ENCODE data around the gene MPHOSPH9. TPM values are rescaled to one million over a fixed set of nuclear protein-coding genes. Genes with fewer than 3 reads are reported as not detected.

Gene MPHOSPH9
- total RNA-seq, 1 experiment from 2014 or later = 60.5 TPM

- no peaks in the 10 kb centered on the region for H3K79me1 ChIP-seq (ENCODE audit: insufficient read depth, low read depth, low read length, poor library complexity, severe bottlenecking)
- H4K8ac ChIP-seq (replicated peaks; ENCODE audit: insufficient read length, low read depth, low read length) = no peak overlapping the region
- Mint-ChIP-seq H3K27ac (no peak overlapping the region), H3K4me1 (peaks cover 2% of the 10 kb centered on the region in 2 experiments; a peak in 3 of 4 replicates), H3K9me3 (no peaks in the 10 kb centered on the region; a peak in 1 of 5 replicates), H3K4me3 (no peak overlapping the region), H3K27me3 (ENCODE audit: low read depth) (no peaks in the 10 kb centered on the region; the same call in 1 of the 2 replicates), H3K36me3 (ENCODE audit: insufficient read depth in 1 of 3, low read depth in 3 of 3) (peaks cover 0 to 5% (median 0%) of the 10 kb centered on the region in 3 experiments; a peak in 4 of 7 replicates)
- no peak overlapping the region for H3K56ac ChIP-seq (ENCODE audit: insufficient read length, low read depth, low read length)
- no peak overlapping the region for H2AFZ ChIP-seq (ENCODE audit: low read length)
- no peak overlapping the region for H3K23ac ChIP-seq (ENCODE audit: insufficient read length, low read depth, low read length)
- TF ChIP-seq, protein P1, sequence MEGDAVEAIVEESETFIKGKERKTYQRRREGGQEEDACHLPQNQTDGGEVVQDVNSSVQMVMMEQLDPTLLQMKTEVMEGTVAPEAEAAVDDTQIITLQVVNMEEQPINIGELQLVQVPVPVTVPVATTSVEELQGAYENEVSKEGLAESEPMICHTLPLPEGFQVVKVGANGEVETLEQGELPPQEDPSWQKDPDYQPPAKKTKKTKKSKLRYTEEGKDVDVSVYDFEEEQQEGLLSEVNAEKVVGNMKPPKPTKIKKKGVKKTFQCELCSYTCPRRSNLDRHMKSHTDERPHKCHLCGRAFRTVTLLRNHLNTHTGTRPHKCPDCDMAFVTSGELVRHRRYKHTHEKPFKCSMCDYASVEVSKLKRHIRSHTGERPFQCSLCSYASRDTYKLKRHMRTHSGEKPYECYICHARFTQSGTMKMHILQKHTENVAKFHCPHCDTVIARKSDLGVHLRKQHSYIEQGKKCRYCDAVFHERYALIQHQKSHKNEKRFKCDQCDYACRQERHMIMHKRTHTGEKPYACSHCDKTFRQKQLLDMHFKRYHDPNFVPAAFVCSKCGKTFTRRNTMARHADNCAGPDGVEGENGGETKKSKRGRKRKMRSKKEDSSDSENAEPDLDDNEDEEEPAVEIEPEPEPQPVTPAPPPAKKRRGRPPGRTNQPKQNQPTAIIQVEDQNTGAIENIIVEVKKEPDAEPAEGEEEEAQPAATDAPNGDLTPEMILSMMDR (conservative IDR thresholded peaks at IDR 0.05) = no peak
- no peak overlapping the region for H2BK12ac ChIP-seq (ENCODE audit: insufficient read length, low read depth, low read length)
- H3K27me3 ChIP-seq (ENCODE audit: insufficient read depth, low read length) = no peaks in the 10 kb centered on the region
- no peak overlapping the region for H4K5ac ChIP-seq (ENCODE audit: insufficient read length, low read depth, low read length)
- no peak overlapping the region for H3K14ac ChIP-seq (ENCODE audit: insufficient read depth, low read length)
- no peak overlapping the region for H3K4me2 ChIP-seq (ENCODE audit: insufficient read depth, insufficient read length, low read length)
- no CpG with 5 or more reads among the region's 9 CpGs for WGBS (ENCODE audit: extremely low coverage, insufficient read length, low lambda C conversion rate)
- H2BK20ac ChIP-seq (ENCODE audit: low read depth, low read length, poor library complexity, severe bottlenecking) = no peak overlapping the region
- no peaks in the 10 kb centered on the region for H3K9me3 ChIP-seq (ENCODE audit: control insufficient read depth, low read depth, low read length)
- no peak overlapping the region for H3T11ph ChIP-seq (ENCODE audit: low read length)
- H3K9ac ChIP-seq (ENCODE audit: extremely low read depth, insufficient read length, low read length) = no peak overlapping the region
- H2BK5ac ChIP-seq (ENCODE audit: insufficient read length, low read length) = no peak overlapping the region
- H4K20me1 ChIP-seq (ENCODE audit: control insufficient read depth, insufficient read depth, insufficient read length) = no peaks in the 10 kb centered on the region
- no peak overlapping the region for H2BK120ac ChIP-seq (ENCODE audit: low read depth, low read length, poor library complexity, severe bottlenecking)
- DNase-seq = no peak
- no peak overlapping the region for H3K18ac ChIP-seq (ENCODE audit: insufficient read length, low read depth, low read length)
- no peaks in the 10 kb centered on the region for H3K4me1 ChIP-seq (ENCODE audit: insufficient read depth, low read length)
- H4K91ac ChIP-seq (ENCODE audit: insufficient read length, low read depth, low read length) = no peak overlapping the region
- H3K23me2 ChIP-seq (ENCODE audit: insufficient read length, low read depth, low read length, poor library complexity, severe bottlenecking) = no peaks in the 10 kb centered on the region
- no peak overlapping the region for H3K27ac ChIP-seq (ENCODE audit: insufficient read length, low read depth, low read length)
- H2BK15ac ChIP-seq (ENCODE audit: low read depth, low read length) = no peak overlapping the region
- H3K79me2 ChIP-seq (ENCODE audit: insufficient read depth, low read length) = no peaks in the 10 kb centered on the region
- no peak overlapping the region for H2AK5ac ChIP-seq (ENCODE audit: insufficient read length, low read length)
- H3K4ac ChIP-seq (ENCODE audit: low read depth, low read length) = no peak overlapping the region
Measured at GRCh38 chr12:123134271-123134671, 98.7 kb downstream of the MPHOSPH9 start.
